ENCODE measurements around the gene SLC26A6.

The SLC26A6 gene

GRCh38 chr3:48596157-48596556, 39.1 kb downstream of the SLC26A6 start:
- TF ChIP-seq CTCF (IDR thresholded peaks at IDR 0.05; ENCODE audit: low read depth, low read length): no peak
- no peak for DNase-seq
- H3K27me3 ChIP-seq: peaks cover 3% of the 10 kb centered on the region; the same call in 1 of the 2 replicates
- no peaks in the 10 kb centered on the region for H3K9me3 ChIP-seq
- H3K4me3 ChIP-seq (ENCODE audit: low read depth, low read length): no peak overlapping the region
- H3K36me3 ChIP-seq: peaks cover 10% of the 10 kb centered on the region; the same call in 1 of the 2 replicates
- no peaks in the 10 kb centered on the region; the same call in 1 of the 2 replicates for H3K4me1 ChIP-seq

GRCh38 chr3:48595526-48596121, 39.6 kb downstream of the SLC26A6 start:
- peak; percentile 36 for DNase-seq
- peaks cover 3% of the 10 kb centered on the region; the same call in 1 of the 2 replicates for H3K27me3 ChIP-seq
- no peaks in the 10 kb centered on the region for H3K9me3 ChIP-seq

GRCh38 chr3:48595075-48595525, 40.2 kb downstream of the SLC26A6 start, which contains the start of gene COL7A1:
TSS of gene COL7A1 (minus strand) at chr3:48595329. CDS start at chr3:48595159, 170 bp downstream.
- no peak for TF ChIP-seq CTCF (IDR thresholded peaks at IDR 0.05; ENCODE audit: low read depth, low read length)
- no peak for DNase-seq
- peaks cover 3% of the 10 kb centered on the region; the same call in 1 of the 2 replicates for H3K27me3 ChIP-seq
- H3K9me3 ChIP-seq: no peaks in the 10 kb centered on the region
- no peaks in the 10 kb centered on the region; the same call in 1 of the 2 replicates for H3K4me1 ChIP-seq
- no peak within 1 kb of the TSS for H3K4me3 ChIP-seq (ENCODE audit: low read depth, low read length)
- H3K36me3 ChIP-seq: no peaks in the 10 kb centered on the region

More at GRCh38 chr3:48595526-48596121, 39.6 kb downstream of the SLC26A6 start:
- no peak for TF ChIP-seq CTCF (IDR thresholded peaks at IDR 0.05; ENCODE audit: low read depth, low read length)
- Histone ChIP-seq H3K4me3 (ENCODE audit: low read depth, low read length) (no peak overlapping the region), H3K36me3 (peaks cover 5% of the 10 kb centered on the region; the same call in 1 of the 2 replicates), H3K4me1 (no peaks in the 10 kb centered on the region; the same call in 1 of the 2 replicates)

DNA sequence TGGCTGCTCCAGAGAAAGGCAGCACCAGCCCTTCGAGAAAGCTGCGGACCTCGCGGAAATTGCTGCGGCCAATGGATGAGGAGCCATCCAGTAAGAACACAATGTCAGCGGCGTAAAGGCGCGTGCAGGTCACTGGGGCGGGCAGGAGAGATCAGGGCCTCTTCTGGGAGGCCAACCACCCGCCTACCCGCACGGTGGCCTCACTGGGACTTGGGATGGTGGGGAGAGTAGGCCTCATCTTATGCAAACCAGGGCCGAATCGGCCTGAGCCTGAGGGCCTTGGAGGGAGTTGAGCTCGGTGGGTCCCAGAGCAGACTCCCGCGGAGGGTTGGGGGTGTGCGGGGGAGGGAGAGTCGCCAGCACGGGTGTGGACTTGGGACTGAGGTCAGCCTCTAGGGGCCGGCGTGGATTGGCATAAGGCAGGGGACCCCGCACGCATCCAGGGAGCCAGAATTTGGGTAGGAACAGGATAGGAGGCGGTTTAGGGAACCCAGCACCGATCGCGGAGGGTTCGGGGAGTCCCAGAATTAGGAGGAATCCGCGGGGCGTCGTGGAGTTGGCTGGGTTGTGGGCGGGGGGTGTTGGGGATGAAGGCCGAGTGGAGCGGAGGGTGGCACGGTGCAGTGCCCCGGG, 40.7 kb downstream of the SLC26A6 start:
- no peaks in the 10 kb centered on the region; the same call in 1 of the 2 replicates for H3K4me1 ChIP-seq
- no peaks in the 10 kb centered on the region for H3K36me3 ChIP-seq
- no peak for TF ChIP-seq CTCF (IDR thresholded peaks at IDR 0.05; ENCODE audit: low read depth, low read length)
- H3K9me3 ChIP-seq: no peaks in the 10 kb centered on the region
- no peak overlapping the region for H3K4me3 ChIP-seq (ENCODE audit: low read depth, low read length)
- no peak for DNase-seq
- peaks cover 3% of the 10 kb centered on the region; the same call in 1 of the 2 replicates for H3K27me3 ChIP-seq

DNA sequence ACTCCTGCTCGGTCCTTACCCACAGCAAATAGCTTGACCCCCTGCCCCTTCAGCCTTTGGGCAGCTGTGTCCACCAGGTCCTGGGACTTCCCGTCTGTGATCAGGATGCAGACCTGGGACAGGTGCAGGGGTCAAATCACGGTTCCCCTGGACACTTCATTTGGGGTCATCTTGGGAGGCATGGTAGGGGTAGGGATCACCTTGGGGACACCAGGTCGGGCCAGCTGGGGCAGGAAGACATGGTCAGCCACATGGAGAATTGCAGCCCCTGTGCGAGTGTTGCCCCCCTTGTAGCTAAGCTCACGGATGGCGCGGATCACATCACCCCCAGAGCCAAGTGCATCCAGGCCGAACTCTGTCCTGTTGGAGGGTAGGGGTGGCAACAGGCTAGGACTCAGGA, 41.9 kb downstream of the SLC26A6 start:
- Histone ChIP-seq H3K4me1 (no peaks in the 10 kb centered on the region; the same call in 1 of the 2 replicates), H3K4me3 (ENCODE audit: low read depth, low read length) (no peak overlapping the region), H3K9me3 (no peaks in the 10 kb centered on the region), H3K27me3 (peaks cover 3% of the 10 kb centered on the region; the same call in 1 of the 2 replicates), H3K36me3 (no peaks in the 10 kb centered on the region)
- DNase-seq: no peak
- no peak for TF ChIP-seq CTCF (IDR thresholded peaks at IDR 0.05; ENCODE audit: low read depth, low read length)
